ACHN (cell line): ENCODE data around the gene UGGT2.
"Not testable (repeated sequence)": the region's sequence is repeated elsewhere in the genome, so short reads cannot be mapped to it uniquely, and the experiment has no call there.

Experiments used
- DNase-seq: peaks from one replicate; pipeline ENCODE4 v3.0.0-alpha.2; 2015
- in situ Hi-C: cut with HindIII; loops from 2 replicates; pipeline ENCODE4 v1.10.0; 2017; ENCODE audit warnings: low sequenced_read_pairs, low pct_ligation_motif_present, low pct_unique_long_range_greater_than_20kb

Gene UGGT2

DNA sequence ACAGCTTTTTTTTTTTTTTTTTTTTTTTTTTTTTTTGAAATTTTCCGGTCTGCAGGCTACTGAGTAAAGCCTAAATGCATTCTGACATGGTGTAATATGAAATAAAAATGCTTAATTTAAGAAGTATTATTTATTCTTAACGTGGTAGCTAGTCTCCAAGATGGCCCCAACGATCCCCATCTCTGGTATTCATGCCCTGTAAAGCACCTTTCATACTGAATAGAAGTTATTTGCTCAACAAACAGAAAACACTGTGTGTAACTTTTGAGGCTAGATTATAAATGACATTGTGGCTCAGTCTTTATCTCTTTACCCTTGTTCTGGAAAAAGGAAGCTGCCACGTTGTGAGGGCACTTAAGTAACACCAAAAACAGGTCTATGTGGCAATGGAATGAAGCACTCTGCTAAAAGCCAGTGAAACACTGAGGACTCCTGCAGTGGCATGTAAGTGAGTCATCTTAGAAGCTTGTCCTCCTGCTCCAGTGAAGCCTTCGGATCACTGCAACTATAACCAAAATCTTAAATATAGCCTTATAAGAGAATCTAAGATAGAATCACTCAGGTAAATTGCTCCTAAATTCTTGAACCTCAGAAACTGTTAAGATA lies 128.7 kb downstream of the UGGT2 start:
- DNase-seq, result peak; percentile 81
- in situ Hi-C loops, result no loop called here

DNA sequence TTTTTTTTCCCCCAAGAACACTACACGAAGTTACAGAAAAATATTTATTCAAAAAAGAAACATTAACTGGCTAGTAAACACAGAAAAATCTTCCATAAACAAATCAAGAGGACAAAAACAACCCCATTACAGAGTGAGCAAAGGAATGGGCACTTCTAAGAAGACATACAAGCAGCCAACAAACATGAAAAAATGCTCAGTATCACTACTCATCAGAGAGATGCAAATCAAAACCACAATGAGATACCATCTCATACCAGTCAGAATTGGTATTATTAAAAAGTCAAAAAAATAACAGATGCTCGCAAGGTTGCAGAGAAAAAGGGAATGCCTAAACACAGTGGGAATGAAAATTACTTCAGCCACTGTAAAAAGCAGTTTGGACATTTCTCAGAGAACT lies 131.7 kb downstream of the UGGT2 start:
- no peak for DNase-seq
- in situ Hi-C loops, result no loop called here

DNA sequence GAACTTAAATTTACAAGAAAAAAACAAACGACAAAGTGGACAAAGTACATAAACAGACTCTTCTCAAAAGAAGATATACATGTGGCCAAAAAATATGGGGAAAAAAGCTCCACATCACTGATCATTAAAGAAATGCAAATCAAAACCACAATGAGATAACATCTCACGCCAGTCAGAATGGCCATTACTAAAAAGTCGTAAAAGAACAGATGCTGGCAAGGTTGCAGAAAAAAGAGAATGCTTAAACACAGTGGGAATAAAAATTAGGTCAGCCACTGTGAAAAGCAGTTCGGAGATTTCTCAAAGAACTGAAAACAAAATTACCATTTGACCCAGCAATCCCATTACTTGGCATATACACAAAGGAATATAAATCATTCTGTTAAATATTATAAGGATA lies 132.7 kb downstream of the UGGT2 start:
- DNase-seq, result no peak
- in situ Hi-C loops, result no loop called here

DNA sequence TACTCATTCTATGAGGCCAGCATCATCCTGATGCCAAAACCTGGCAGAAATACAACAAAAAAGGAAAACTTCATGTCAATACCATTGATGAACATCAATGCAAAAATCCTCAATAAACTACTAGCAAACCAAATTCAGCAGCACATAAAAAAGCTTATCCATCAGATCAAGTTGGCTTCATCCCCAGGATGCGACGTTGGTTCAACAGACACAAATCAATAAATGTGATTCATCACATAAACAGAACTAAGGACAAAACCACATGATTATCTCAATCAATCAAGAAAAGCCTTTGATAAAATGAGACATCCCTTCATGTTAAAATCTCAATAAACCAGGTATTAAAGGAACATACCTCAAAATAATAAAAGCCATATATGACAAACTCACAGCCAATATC lies 134.3 kb downstream of the UGGT2 start:
- no peak for DNase-seq
- in situ Hi-C loops, result no loop called here

DNA sequence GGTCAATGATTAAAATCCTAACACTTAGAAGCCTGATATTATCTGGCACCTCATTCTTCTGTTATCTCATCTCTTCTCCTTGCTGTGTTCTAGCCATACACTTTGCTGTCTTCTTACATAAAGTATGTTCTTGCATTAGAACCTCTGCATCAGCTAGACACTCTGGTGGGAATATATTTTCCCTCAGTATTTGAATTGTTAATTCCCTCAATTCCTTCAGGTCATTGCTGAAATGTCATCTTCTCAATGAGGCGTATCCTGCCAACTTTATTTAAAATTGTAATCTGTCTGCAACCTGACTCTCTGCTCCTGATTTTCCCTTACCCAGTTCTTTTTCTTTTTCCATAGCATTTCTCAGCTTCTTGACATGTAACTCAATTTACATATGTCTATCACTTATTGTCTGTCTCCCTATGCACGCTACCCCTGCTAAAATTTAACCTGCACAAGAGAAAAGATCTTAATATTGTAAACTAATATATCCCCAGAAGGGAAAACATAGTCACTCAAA lies 138.2 kb downstream of the UGGT2 start:
- in situ Hi-C loops, result no loop called here
- DNase-seq, result no peak

DNA sequence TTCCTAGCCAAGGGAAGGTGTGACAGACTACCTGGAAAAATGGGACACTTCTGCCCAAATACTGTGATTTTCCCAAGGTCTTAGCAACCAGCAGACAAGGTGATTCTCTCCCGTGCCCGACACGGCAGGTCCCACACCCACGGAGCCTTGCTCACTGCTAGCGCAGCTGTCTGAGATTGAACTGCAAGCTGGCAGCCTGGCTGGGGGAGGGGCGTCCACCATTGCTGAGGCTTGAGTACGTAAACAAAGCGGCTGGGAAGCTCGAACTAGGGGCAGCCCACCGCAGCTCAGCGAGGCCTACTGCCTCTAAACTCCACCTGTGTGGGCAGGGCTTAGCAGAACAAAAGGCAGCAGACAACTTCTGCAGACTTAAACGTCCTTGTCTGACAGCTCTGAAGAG lies 146.2 kb downstream of the UGGT2 start:
- in situ Hi-C loops, result no loop called here
- no peak for DNase-seq

DNA sequence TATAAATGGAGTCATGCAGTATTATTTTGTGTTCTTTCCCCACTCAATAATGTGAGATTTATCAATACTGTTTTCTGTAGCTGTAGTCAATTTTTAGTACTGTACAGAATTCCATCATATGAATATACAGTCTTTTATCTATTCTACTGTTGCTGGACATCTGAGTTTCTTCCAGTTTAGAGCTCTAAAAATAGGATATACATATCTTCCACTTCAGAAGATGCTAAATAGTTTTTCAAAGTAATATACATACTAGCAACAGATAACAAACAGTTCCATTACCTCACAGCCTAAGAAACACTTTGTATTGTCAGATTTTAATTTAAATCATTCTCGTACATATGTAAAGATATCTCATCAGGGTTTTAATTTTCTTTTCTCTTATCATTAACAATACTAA lies 149.6 kb downstream of the UGGT2 start:
- in situ Hi-C loops, result no loop called here
- DNase-seq, result no peak

DNA sequence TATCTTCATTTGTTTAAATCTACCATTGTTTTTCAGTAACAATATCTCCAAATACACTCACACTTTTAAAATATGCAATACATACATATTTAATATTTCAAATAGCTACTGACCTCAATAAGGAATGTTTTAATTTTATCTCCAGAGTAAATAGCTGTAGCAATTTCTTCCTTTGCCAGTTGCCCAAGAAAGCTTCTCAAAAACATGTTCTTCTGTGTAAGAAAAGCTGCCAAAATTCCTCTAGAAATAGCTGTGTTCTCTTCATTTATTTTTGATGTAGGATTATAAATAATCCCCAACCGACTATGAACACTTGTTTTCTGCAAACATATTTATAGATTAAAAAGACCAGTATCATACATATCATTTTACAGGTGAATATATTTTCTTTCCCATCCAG lies 150.5 kb downstream of the UGGT2 start:
- DNase-seq, result no peak
- in situ Hi-C loops, result no loop called here

DNA sequence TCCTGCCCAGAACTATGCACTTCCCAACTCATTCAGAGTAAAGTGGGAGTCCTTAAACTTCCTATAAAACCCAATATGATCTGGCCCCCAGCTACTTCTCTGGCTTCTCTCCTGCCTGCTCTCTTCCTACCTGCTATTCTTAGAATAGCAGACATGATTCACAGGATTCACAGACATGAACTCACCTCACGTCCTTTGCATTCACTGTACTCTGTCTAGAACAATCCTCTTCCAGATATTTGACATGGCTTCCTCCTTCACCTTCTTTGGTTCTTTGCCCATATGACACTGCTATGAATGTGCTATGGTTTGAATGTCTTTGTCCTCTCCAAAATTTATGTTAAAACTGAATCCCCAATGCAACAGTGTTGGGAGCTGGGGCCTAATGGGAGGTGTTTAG lies 154.9 kb downstream of the UGGT2 start:
- DNase-seq, result no peak
- in situ Hi-C loops, result no loop called here

DNA sequence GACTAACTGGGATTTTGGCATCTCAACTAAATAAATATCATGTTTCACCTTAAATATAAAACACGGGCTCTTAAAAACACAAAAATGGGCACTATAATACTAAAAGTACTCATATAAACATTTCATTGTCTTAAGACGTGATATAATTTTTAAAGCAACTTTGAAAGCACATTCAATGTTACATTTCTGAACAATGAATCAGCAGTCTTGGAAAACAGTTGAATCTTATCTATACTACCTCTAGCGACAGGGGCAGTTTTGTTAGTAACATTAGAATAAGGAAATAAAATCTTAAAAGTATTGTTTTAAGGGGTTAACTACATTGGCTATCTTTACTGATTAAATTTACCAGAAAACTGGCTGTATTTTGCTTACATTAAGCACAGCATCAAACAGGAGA lies 156.9 kb downstream of the UGGT2 start:
- no peak for DNase-seq
- in situ Hi-C loops, result no loop called here

DNA sequence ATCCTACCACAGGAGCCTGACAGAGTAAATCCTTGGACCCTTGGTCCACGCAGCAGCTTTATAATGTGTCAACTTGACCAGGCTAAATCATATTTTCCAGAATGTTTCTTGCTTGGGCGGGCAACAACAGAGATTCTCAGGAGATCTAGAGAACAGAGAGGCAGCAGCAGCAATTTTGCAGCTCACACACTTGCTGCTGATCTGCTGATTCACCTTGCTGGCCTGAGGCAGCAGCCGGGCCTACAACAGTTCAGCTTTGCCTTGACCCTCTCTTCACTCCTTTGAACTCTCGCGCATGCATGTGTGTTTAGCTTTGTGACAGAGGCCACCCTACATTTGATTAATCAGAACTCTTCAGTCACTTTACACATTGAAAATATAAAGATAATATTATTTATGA lies 159.3 kb downstream of the UGGT2 start:
- in situ Hi-C loops, result no loop called here
- DNase-seq, result no peak

DNA sequence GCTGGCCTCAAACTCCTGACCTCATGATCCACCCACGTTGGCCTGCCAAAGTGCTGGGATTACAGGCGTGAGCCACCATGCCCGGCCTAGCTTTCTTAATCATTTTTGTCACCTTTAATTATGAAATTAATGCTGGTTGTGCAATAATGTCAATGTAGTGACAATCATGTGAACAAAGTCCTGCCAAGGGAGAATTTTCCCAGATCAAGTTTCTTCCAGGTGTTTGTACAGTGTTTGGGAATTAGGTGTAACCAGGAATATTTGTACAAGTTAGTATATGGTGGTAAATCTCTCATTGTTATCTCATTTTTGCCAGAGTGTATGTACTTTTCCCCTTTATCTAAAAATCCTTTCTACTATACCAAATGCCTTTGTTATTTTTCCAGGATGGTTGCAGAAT lies 171.1 kb downstream of the UGGT2 start:
- no peak for DNase-seq
- in situ Hi-C loops, result no loop called here

DNA sequence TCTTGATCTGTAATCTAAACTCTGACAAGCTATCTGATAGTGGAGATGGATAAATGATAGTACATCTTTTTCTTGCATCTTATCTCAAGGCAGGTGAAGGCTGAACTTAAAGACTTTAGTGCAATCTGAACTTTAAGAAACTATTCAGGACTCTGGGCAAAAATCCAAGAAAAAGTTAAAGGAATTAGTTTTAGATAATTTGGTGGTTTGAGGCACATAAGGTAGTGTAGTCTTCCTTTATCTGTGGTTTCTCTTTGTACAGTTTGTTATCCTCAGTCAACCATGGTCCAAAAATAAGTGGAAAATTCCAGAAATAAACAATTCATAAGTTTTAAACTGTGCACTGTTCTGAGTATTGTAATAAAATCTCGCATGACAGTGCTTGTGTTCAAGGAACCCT lies 172.9 kb downstream of the UGGT2 start:
- in situ Hi-C loops, result no loop called here
- no peak for DNase-seq

DNA sequence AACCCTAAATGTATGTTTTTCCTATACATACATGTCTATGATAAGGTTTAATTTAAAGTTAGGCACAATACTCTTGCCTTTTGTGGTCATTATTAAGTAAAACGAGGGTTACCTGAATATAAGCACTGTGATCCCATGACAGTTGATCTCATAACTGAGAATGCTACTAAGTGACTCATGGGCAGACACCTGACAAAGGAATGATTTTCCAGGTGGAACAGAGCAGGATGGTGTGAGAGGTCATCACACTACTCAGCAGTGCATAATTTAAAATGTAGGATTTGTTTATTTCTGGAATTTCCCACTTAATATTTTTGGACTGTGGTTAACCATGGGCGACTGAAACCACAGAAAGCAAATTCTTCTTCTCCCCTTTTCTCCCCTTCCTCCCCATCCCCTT lies 178.9 kb downstream of the UGGT2 start:
- in situ Hi-C loops, result no loop called here
- no peak for DNase-seq

DNA sequence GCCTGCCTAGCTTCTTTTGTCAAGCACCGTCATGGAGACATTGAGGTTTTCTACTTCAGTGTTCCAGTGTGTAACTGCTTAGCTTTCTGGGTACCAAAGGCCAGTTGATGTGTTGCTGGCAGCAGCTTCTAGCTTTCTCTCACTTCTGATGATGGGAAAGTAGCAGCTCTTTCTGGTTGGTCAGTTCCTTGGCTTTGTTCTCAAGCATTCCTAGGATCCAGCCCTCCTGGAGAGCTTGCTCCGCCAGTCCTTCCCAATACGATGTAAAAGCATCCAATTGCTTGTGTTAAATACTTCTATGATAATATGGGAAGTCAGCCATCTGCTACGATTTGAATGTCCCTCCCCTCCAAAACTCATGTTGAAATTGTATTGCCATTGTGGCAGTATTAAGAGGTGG lies 182.8 kb downstream of the UGGT2 start:
- in situ Hi-C loops, result no loop called here
- DNase-seq, result no peak

DNA sequence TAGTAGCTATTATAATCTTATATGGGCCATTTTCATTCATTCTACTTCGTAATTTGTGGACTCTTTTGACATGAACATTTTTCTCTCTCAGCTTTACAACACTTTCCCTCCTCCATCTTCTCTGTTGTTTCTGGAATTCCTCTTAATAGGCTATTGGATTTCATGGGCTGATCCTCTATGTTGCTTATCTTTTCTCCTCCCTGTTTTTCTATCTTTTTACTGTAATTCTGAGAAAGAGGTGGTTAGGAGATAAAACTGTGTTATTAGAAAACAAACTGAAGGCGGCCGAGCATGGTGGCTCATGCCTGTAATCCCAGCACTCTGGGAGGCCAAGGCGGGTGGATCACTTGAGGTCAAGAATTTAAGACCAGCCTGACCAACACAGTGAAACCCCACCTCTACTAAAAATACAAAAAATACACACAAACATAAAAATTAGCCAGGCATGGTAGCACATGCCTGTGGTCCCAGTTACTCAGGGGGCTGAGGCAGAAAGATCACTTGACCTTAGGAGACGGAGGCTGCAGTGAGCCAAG lies 188.1 kb downstream of the UGGT2 start:
- in situ Hi-C loops, result no loop called here
- DNase-seq, result no peak

DNA sequence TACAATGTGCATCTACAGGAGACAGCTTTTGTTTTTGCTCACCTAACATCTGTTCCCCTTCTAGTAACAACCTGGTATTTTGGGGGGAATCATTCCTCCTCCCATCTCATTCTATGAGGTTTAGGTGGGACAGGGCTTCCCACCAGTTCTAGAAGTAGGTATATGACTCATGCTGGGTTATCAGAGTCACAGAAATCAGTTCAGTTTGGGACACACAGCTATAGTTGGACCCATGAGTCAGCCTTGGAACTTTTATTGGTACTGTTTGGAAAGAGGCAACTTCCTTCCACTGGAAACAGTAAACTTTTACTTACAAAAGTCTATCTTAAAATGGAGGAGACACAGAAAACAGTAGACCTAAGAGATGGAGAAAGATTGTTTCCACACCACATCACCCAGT lies 190.8 kb downstream of the UGGT2 start:
- in situ Hi-C loops, result no loop called here
- DNase-seq, result no peak

DNA sequence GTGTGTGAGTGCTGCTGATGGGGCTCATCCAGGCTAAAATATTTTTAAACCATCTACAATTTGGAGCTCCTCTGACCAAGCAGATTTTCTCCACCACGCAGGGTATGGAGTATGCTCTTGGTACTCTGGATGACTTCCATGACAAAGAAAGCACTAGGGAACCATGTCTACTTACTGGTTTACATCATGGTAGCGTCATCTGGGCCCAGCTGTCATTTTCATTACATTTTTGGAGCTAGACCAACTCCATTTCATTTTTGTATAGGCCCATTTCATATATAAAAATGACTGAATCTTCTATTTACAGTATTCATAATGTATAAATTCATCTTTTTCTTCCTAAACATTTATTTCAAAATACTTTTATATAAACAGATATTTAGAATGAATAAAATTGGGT lies 191.9 kb downstream of the UGGT2 start:
- in situ Hi-C loops, result no loop called here
- no peak for DNase-seq

DNA sequence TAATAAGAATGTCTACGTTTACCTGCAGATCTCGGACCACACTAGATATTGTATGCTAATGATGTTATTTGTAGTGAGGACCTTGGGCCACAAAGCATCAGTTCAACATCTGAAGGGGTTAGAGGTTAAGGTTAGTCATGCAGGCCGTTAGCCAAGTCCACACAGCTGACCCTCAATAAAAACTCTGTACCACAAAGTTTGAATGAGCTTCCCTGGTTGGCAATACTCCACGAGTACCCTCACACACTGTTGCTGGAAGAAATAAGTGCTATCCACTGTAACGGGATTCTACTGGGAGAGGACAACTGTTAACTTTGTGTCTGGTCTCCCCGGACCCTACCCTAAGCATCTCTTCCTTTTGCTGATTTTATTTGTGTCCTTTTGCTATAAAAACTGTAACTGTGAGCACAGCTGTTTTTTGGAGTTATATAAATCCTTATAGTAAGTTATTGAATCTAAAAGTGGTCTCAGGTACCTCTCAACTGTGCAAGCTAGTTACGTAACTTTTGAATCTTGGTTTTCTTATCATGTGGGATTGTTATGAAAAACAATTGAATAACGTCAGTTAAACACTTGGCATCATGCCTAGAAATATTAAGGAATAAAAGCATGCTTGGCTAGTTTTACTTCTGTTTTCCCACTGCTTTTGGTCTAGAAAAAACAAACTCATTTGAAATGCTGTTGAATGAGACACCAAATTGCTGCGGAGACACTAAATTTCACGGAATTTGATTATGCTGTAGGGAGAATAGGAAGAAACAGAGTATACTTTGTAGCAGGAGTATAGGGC lies 194.7 kb downstream of the UGGT2 start:
- no peak for DNase-seq
- in situ Hi-C loops, result no loop called here

DNA sequence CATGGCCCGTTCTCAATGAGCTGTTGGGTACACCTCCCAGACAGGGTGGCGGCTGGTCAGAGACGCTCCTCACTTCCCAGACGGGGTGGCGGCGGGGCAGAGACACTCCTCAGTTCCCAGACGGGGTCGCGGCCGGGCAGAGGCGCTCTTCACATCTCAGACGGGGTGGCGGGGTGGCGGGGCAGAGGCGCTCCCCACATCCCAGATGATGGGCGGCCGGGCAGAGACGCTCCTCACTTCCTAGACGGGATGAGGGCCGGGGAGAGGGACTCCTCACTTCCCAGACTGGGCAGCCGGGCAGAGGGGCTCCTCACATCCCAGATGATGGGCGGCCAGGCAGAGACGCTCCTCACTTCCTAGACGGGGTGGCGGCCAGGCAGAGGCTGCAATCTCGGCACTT lies 207.5 kb downstream of the UGGT2 start:
- DNase-seq, in situ Hi-C loops: not testable (repeated sequence)
